ENCODE measurements around the gene DHRS4L2. TPM values are rescaled to one million over a fixed set of nuclear protein-coding genes. Genes with fewer than 3 reads are reported as not detected.
"Not testable (repeated sequence)": the region's sequence is repeated elsewhere in the genome, so short reads cannot be mapped to it uniquely, and the experiment has no call there.

Gene DHRS4L2
- total RNA-seq, 8 experiments from 2014 or later, result 2.2 to 38.3 (median 7.0) TPM

- 25 to 75% (median 44%) methylated on average over 1 to 4 of the region's 4 CpGs; no CpG with 5 or more reads in 2 of the 10 experiments for WGBS, 10 experiments
- in situ Hi-C loops (cut with MboI; ENCODE audit: low pct_unique_long_range_greater_than_20kb in 2 of 9, low sequenced_read_pairs in 9 of 9, unreplicated experiment in 9 of 9); H3K4me3 ChIP-seq; H3K27ac ChIP-seq; H3K4me1 ChIP-seq (replicated peaks in 1 of 2); ATAC-seq (replicated peaks in 6 of 8): not testable (repeated sequence)
Measured at GRCh38 chr14:24012726-24013273, 24.1 kb downstream of the DHRS4L2 start.

GRCh38 chr14:24013654-24014514, 25.2 kb downstream of the DHRS4L2 start:
- WGBS, 10 experiments, result 2 to 90% (median 25%) methylated on average over 1 to 9 of the region's 12 CpGs; no CpG with 5 or more reads in 1 of the 10 experiments
- Histone ChIP-seq H3K4me1 (replicated peaks in 1 of 2) (peaks cover 2 to 9% of the 10 kb centered on the region in 2 donors), H3K4me3 (no peak overlapping the region), H3K27ac (no peak overlapping the region)
- in situ Hi-C loops (cut with MboI; ENCODE audit: low pct_unique_long_range_greater_than_20kb in 2 of 9, low sequenced_read_pairs in 9 of 9, unreplicated experiment in 9 of 9), result no loop called here
- ATAC-seq (replicated peaks in 6 of 8), result peak in 7 of 8 experiments; percentile 45 to 83 (median 74)

- H3K27ac ChIP-seq; H3K4me3 ChIP-seq; H3K4me1 ChIP-seq (replicated peaks in 1 of 2); in situ Hi-C loops (cut with MboI; ENCODE audit: low pct_unique_long_range_greater_than_20kb in 2 of 9, low sequenced_read_pairs in 9 of 9, unreplicated experiment in 9 of 9); ATAC-seq (replicated peaks in 6 of 8): not testable (repeated sequence)
- WGBS, 10 experiments, result 87 to 100% methylated on average over 1 to 3 of the region's 6 CpGs; no CpG with 5 or more reads in 8 of the 10 experiments
Measured at GRCh38 chr14:24015745-24016144, 27.0 kb downstream of the DHRS4L2 start.

GRCh38 chr14:24018978-24019377, 30.2 kb downstream of the DHRS4L2 start:
- H3K4me1 ChIP-seq (replicated peaks in 1 of 2); ATAC-seq (replicated peaks in 6 of 8); H3K27ac ChIP-seq; H3K4me3 ChIP-seq; in situ Hi-C loops (cut with MboI; ENCODE audit: low pct_unique_long_range_greater_than_20kb in 2 of 9, low sequenced_read_pairs in 9 of 9, unreplicated experiment in 9 of 9): not testable (repeated sequence)

- peak in 3 of 8 experiments; percentile 99 for ATAC-seq (replicated peaks in 6 of 8)
- 0 to 67% (median 20%) methylated on average over 1 to 2 of the region's 2 CpGs; no CpG with 5 or more reads in 3 of the 10 experiments for WGBS, 10 experiments
- H3K4me1 ChIP-seq (replicated peaks in 1 of 2); H3K27ac ChIP-seq; in situ Hi-C loops (cut with MboI; ENCODE audit: low pct_unique_long_range_greater_than_20kb in 2 of 9, low sequenced_read_pairs in 9 of 9, unreplicated experiment in 9 of 9); H3K4me3 ChIP-seq: not testable (repeated sequence)
Measured at GRCh38 chr14:24019944-24020343, 31.2 kb downstream of the DHRS4L2 start.

GRCh38 chr14:24020520-24020919, 31.8 kb downstream of the DHRS4L2 start:
- H3K4me1 ChIP-seq (replicated peaks in 1 of 2); H3K4me3 ChIP-seq; H3K27ac ChIP-seq; in situ Hi-C loops (cut with MboI; ENCODE audit: low pct_unique_long_range_greater_than_20kb in 2 of 9, low sequenced_read_pairs in 9 of 9, unreplicated experiment in 9 of 9): not testable (repeated sequence)
- peak in 3 of 8 experiments; percentile 62 to 71 (median 70) for ATAC-seq (replicated peaks in 6 of 8)
- WGBS, 10 experiments, result 0 to 80% (median 50%) methylated on average over 1 to 2 of the region's 3 CpGs; no CpG with 5 or more reads in 3 of the 10 experiments

- H3K4me3 ChIP-seq; H3K4me1 ChIP-seq (replicated peaks in 1 of 2); H3K27ac ChIP-seq; in situ Hi-C loops (cut with MboI; ENCODE audit: low pct_unique_long_range_greater_than_20kb in 2 of 9, low sequenced_read_pairs in 9 of 9, unreplicated experiment in 9 of 9); ATAC-seq (replicated peaks in 6 of 8): not testable (repeated sequence)
- 67 to 100% (median 89%) methylated on average over 1 to 2 of the region's 3 CpGs; no CpG with 5 or more reads in 5 of the 10 experiments for WGBS, 10 experiments
Measured at GRCh38 chr14:24024939-24025418, 36.2 kb downstream of the DHRS4L2 start.

- ATAC-seq (replicated peaks in 6 of 8); H3K4me3 ChIP-seq; H3K27ac ChIP-seq; H3K4me1 ChIP-seq (replicated peaks in 1 of 2): not testable (repeated sequence)
- 100% methylated on average over 1 of the region's 3 CpGs; no CpG with 5 or more reads in 9 of the 10 experiments for WGBS, 10 experiments
- in situ Hi-C loops (cut with MboI; ENCODE audit: low pct_unique_long_range_greater_than_20kb in 2 of 9, low sequenced_read_pairs in 9 of 9, unreplicated experiment in 9 of 9), result loop anchor here in 1 of 9 experiments (10.0 kb wide), 1 partner anchor 45 kb away; the partner anchor contains the start of gene DHRS4L2
Measured at GRCh38 chr14:24029687-24030086, 41.0 kb downstream of the DHRS4L2 start.

- 17 to 100% (median 76%) methylated on average over 1 to 2 of the region's 2 CpGs; no CpG with 5 or more reads in 1 of the 10 experiments for WGBS, 10 experiments
- in situ Hi-C loops (cut with MboI; ENCODE audit: low pct_unique_long_range_greater_than_20kb in 2 of 9, low sequenced_read_pairs in 9 of 9, unreplicated experiment in 9 of 9), result loop anchor here in 1 of 9 experiments (10.0 kb wide), 1 partner anchor 47 kb away; the partner anchor contains the start of gene DHRS4L2
- not testable (repeated sequence) for H3K4me1 ChIP-seq (replicated peaks in 1 of 2); H3K4me3 ChIP-seq; ATAC-seq (replicated peaks in 6 of 8); H3K27ac ChIP-seq
Measured at GRCh38 chr14:24031331-24031730, 42.6 kb downstream of the DHRS4L2 start.

GRCh38 chr14:24032727-24033418, 44.1 kb downstream of the DHRS4L2 start:
- no peak overlapping the region for H3K27ac ChIP-seq
- WGBS, 10 experiments, result 58 to 90% (median 83%) methylated on average over 1 to 2 of the region's 2 CpGs; no CpG with 5 or more reads in 5 of the 10 experiments
- peak in 1 of 8 experiments; percentile 5 for ATAC-seq (replicated peaks in 6 of 8)
- in situ Hi-C loops (cut with MboI; ENCODE audit: low pct_unique_long_range_greater_than_20kb in 2 of 9, low sequenced_read_pairs in 9 of 9, unreplicated experiment in 9 of 9), result loop anchor here in 1 of 9 experiments (10.0 kb wide), 1 partner anchor 48 kb away; the partner anchor contains the start of gene DHRS4L2
- H3K4me3 ChIP-seq, result no peak overlapping the region
- peaks cover 3 to 4% of the 10 kb centered on the region in 2 donors for H3K4me1 ChIP-seq (replicated peaks in 1 of 2)

- H3K27ac ChIP-seq, result peak overlapping the region in 1 of 2 donors; percentile 39
- peak overlapping the region in 4 of 5 donors; percentile 27 to 37 (median 34) for H3K4me3 ChIP-seq
- ATAC-seq (replicated peaks in 6 of 8), result peak in 7 of 8 experiments; percentile 2 to 37 (median 34)
- WGBS, 10 experiments, result no CpG with 5 or more reads among the region's 4 CpGs
- H3K4me1 ChIP-seq (replicated peaks in 1 of 2), result not testable (repeated sequence)
- in situ Hi-C loops (cut with MboI; ENCODE audit: low pct_unique_long_range_greater_than_20kb in 2 of 9, low sequenced_read_pairs in 9 of 9, unreplicated experiment in 9 of 9), result loop anchor here in 1 of 9 experiments (10.0 kb wide), 1 partner anchor 51 kb away; the partner anchor contains the start of gene DHRS4L2
Measured at GRCh38 chr14:24035769-24036168, 47.0 kb downstream of the DHRS4L2 start.

GRCh38 chr14:24036169-24036962, 47.6 kb downstream of the DHRS4L2 start:
- in situ Hi-C loops (cut with MboI; ENCODE audit: low pct_unique_long_range_greater_than_20kb in 2 of 9, low sequenced_read_pairs in 9 of 9, unreplicated experiment in 9 of 9), result loop anchor here in 1 of 9 experiments (10.0 kb wide), 1 partner anchor 52 kb away; the partner anchor contains the start of gene DHRS4L2
- Histone ChIP-seq H3K4me1 (replicated peaks in 1 of 2) (peaks cover 3 to 4% of the 10 kb centered on the region in 2 donors), H3K4me3 (peak overlapping the region; percentile 27 to 39 (median 36)), H3K27ac (peak overlapping the region; percentile 39 to 44)
- WGBS, 10 experiments, result 0 to 20% (median 4%) methylated on average over 1 to 19 of the region's 50 CpGs; no CpG with 5 or more reads in 6 of the 10 experiments
- peak; percentile 85 to 96 (median 94) for ATAC-seq (replicated peaks in 6 of 8)
